ENCODE measurements around the gene C1QTNF12. TPM values are rescaled to one million over a fixed set of nuclear protein-coding genes. Genes with fewer than 3 reads are reported as not detected.

The C1QTNF12 gene
- total RNA-seq, 6 experiments from 2014 or later, result 0.40 to 4.0 (median 1.1) TPM; not detected in 1

GRCh38 chr1:1203561-1204424, 42.7 kb downstream of the C1QTNF12 start:
- Histone ChIP-seq H3K27ac (no peak overlapping the region), H3K36me3 (no peaks in the 10 kb centered on the region), H3K9me3 (no peaks in the 10 kb centered on the region), H3K4me1 (peaks cover 0 to 8% (median 0%) of the 10 kb centered on the region in 4 donors), H3K27me3 (peaks cover 0 to 15% of the 10 kb centered on the region in 2 donors), H3K4me3 (no peak overlapping the region)
- peak in 2 of 3 donors; percentile 12 to 54 for DNase-seq
- no CpG with 5 or more reads among the region's 49 CpGs for WGBS (ENCODE audit: insufficient coverage, low coverage, low lambda C conversion rate, missing lambda C conversion rate)
- intact Hi-C loops (cut with DNase I), result no loop called here
- ATAC-seq, result no peak
- no peak for TF ChIP-seq POLR2A (IDR thresholded peaks at IDR 0.05)
- no peak for TF ChIP-seq CTCF (IDR thresholded peaks at IDR 0.05)

GRCh38 chr1:1202831-1203560, 43.5 kb downstream of the C1QTNF12 start:
- no peak for TF ChIP-seq POLR2A (IDR thresholded peaks at IDR 0.05)
- no peak for TF ChIP-seq CTCF (IDR thresholded peaks at IDR 0.05)
- ATAC-seq (no peak), DNase-seq (peak in 2 of 3 donors; percentile 17 to 41)

GRCh38 chr1:1200876-1201810, 45.4 kb downstream of the C1QTNF12 start:
- 0% methylated on average over 7 of the region's 109 CpGs for WGBS (ENCODE audit: insufficient coverage, low coverage, low lambda C conversion rate, missing lambda C conversion rate)
- Histone ChIP-seq H3K9me3 (no peaks in the 10 kb centered on the region), H3K36me3 (no peaks in the 10 kb centered on the region), H3K4me1 (peaks cover 0 to 5% (median 0%) of the 10 kb centered on the region in 4 donors), H3K27ac (no peak overlapping the region), H3K4me3 (peak overlapping the region; percentile 6 to 32 (median 12)), H3K27me3 (peaks cover 0 to 3% of the 10 kb centered on the region in 2 donors)
- intact Hi-C loops (cut with DNase I), result no loop called here
- DNase-seq, result peak in 2 of 3 donors; percentile 62 to 69
- TF ChIP-seq CTCF (IDR thresholded peaks at IDR 0.05), result no peak
- no peak for TF ChIP-seq POLR2A (IDR thresholded peaks at IDR 0.05)
- peak; percentile 6 to 66 (median 28) for ATAC-seq

More at GRCh38 chr1:1202831-1203560, 43.5 kb downstream of the C1QTNF12 start:
- Histone ChIP-seq H3K9me3 (no peaks in the 10 kb centered on the region), H3K36me3 (no peaks in the 10 kb centered on the region), H3K27ac (no peak overlapping the region), H3K4me1 (peaks cover 0 to 8% (median 0%) of the 10 kb centered on the region in 4 donors), H3K4me3 (no peak overlapping the region), H3K27me3 (peaks cover 0 to 15% of the 10 kb centered on the region in 2 donors)
- 80% methylated on average over 4 of the region's 27 CpGs for WGBS (ENCODE audit: insufficient coverage, low coverage, low lambda C conversion rate, missing lambda C conversion rate)
- intact Hi-C loops (cut with DNase I), result no loop called here
